HCT116 (cell line): ENCODE data around the gene TMEM87A. TPM values are rescaled to one million over a fixed set of nuclear protein-coding genes. Genes with fewer than 3 reads are reported as not detected.

Source experiments
- ATAC-seq: fragments of 200-7000 bp; cut with Tn5 transposase; 2 replicates; pipeline ENCODE4 v1.9.1; 2020; ENCODE audit warnings: mild to moderate bottlenecking, moderate library complexity
- BruUV-seq: library from RNA; stranded (reverse); fragments of 400-500 nt; replicated peaks from 2 replicates; lab custom pipeline; 2021; lab: Mats Ljungman, UMichigan
- CTCF ChIA-PET: fragments of 300-600 bp; sonication (Branson Sonifier 250); formaldehyde crosslinking; loops from one replicate; lab custom pipeline; 2021; ENCODE audit warnings: antibody characterized with exemption; lab: Charles Lee
- POLR2A ChIA-PET: fragments of 300-600, 350-600 bp; sonication (Branson Sonifier 250); formaldehyde crosslinking; loops from one replicate; lab custom pipeline; 2021; ENCODE audit warnings: antibody characterized with exemption; lab: Charles Lee
- RAD21 ChIA-PET, 2 experiments: fragments of 300-600 bp; sonication (Branson Sonifier 250); formaldehyde crosslinking; loops; one replicate each; lab custom pipeline; 2023; ENCODE audit warnings: low total read pairs in 2 of 2; ENCODE audit not compliant: uncharacterized antibody in 2 of 2, unreplicated experiment in 2 of 2, low non-redundant PET in 1 of 2; lab: Charles Lee
- DNase-seq: peaks from one replicate; pipeline ENCODE4 v3.0.0-alpha.2; 2010; ENCODE audit warnings: low read depth, low spot score
- H2AFZ ChIP-seq: fragments of 200-600 bp; shearing (Covaris generic), sonication (generic); 2 replicates; pipeline ENCODE4 v1.6.1; 2017; ENCODE audit warnings: low read depth, mixed run types, mixed read lengths, antibody characterized with exemption, low read length; ENCODE audit not compliant: poor library complexity, severe bottlenecking
- H3K27ac ChIP-seq: 2 replicates; pipeline ENCODE4 v1.5.1; 2012; ENCODE audit warnings: low read depth, low read length
- H3K27me3 ChIP-seq: fragments of 200-600 bp; sonication (generic); 2 replicates; pipeline ENCODE4 v1.6.1; 2016; ENCODE audit warnings: mixed run types, low read length, mixed read lengths; ENCODE audit not compliant: insufficient read depth
- H3K36me3 ChIP-seq, 2 experiments: fragments of 200-500 bp in 1 of 2; fragments of 200-600 bp in 1 of 2; sonication (Bioruptor generic) in 1 of 2; sonication (generic) in 1 of 2; 2 replicates each; pipeline versions ENCODE4 v1.5.1 to v1.6.1; 2014 to 2016; ENCODE audit warnings: low read length in 2 of 2, inconsistent platforms in 1 of 2, mixed read lengths in 1 of 2, mixed run types in 1 of 2; ENCODE audit not compliant: insufficient read depth in 2 of 2, control insufficient read depth in 1 of 2
- H3K4me1 ChIP-seq, 2 experiments: fragments of 200-600 bp in 1 of 2; sonication (generic) in 1 of 2; 2 replicates each; pipeline versions ENCODE4 v1.5.1 to v1.6.1; 2012 to 2017; ENCODE audit warnings: low read length in 2 of 2, inconsistent platforms in 1 of 2, mild to moderate bottlenecking in 1 of 2, mixed read lengths in 1 of 2, mixed run types in 1 of 2, moderate library complexity in 1 of 2; ENCODE audit not compliant: insufficient read depth in 2 of 2, control insufficient read depth in 1 of 2
- H3K4me2 ChIP-seq: fragments of 200-600 bp; sonication (generic); 2 replicates; pipeline ENCODE4 v1.6.1; 2017; ENCODE audit warnings: mixed run types, low read length, mixed read lengths
- H3K4me3 ChIP-seq, 2 experiments: fragments of 200-600 bp in 1 of 2; sonication (generic) in 1 of 2; replicated peaks in 1 of 2; 2 replicates each; pipeline ENCODE4 v1.5.1; 2011 to 2016; ENCODE audit warnings: low read length in 2 of 2, control low read depth in 1 of 2, low read depth in 1 of 2, mild to moderate bottlenecking in 1 of 2, mixed read lengths in 1 of 2, mixed run types in 1 of 2
- H3K79me2 ChIP-seq: fragments of 200-600 bp; sonication (generic); 2 replicates; pipeline ENCODE4 v1.6.1; 2017; ENCODE audit warnings: mild to moderate bottlenecking, mixed run types, low read length, moderate library complexity, mixed read lengths; ENCODE audit not compliant: insufficient read depth
- H3K9ac ChIP-seq: fragments of 200-600 bp; sonication (generic); 2 replicates; pipeline ENCODE4 v1.6.1; 2016; ENCODE audit warnings: low read length, mixed read lengths
- H3K9me2 ChIP-seq: fragments of 200-600 bp; sonication (generic), shearing (Covaris generic); 2 replicates; pipeline ENCODE4 v1.6.1; 2017; ENCODE audit warnings: mixed run types, mild to moderate bottlenecking, moderate library complexity; ENCODE audit not compliant: insufficient read depth
- H3K9me3 ChIP-seq, 2 experiments: fragments of 200-500 bp in 1 of 2; fragments of 200-600 bp in 1 of 2; sonication (Bioruptor generic) in 1 of 2; sonication (generic) in 1 of 2; 2 replicates each; pipeline ENCODE4 v1.6.1; 2014 to 2017; ENCODE audit warnings: low read length in 2 of 2, mixed read lengths in 2 of 2, inconsistent platforms in 1 of 2, low read depth in 1 of 2, mild to moderate bottlenecking in 1 of 2, mixed run types in 1 of 2, moderate library complexity in 1 of 2; ENCODE audit not compliant: control insufficient read depth in 1 of 2, insufficient read depth in 1 of 2
- H4K20me1 ChIP-seq: fragments of 200-600 bp; sonication (generic), shearing (Covaris generic); 2 replicates; pipeline ENCODE4 v1.6.1; 2017; ENCODE audit warnings: mixed run types, mild to moderate bottlenecking, moderate library complexity; ENCODE audit not compliant: insufficient read depth
- CEBPB ChIP-seq: IDR thresholded peaks from 2 replicates; pipeline ENCODE4 v1.6.1; 2012; ENCODE audit warnings: low read depth
- ELF1 ChIP-seq: IDR thresholded peaks from 2 replicates; pipeline ENCODE4 v1.6.1; 2012; ENCODE audit warnings: low read depth, borderline replicate concordance
- EZH2 ChIP-seq: fragments of 200-600 bp; sonication (generic); IDR thresholded peaks from 2 replicates; pipeline ENCODE4 v1.6.1; 2017; ENCODE audit warnings: antibody characterized with exemption, mixed run types
- FOSL1 ChIP-seq: IDR thresholded peaks from 2 replicates; pipeline ENCODE4 v1.6.1; 2012; ENCODE audit warnings: low read depth
- JUND ChIP-seq: IDR thresholded peaks from 2 replicates; pipeline ENCODE4 v1.6.1; 2012
- POLR2AphosphoS5 ChIP-seq: IDR thresholded peaks from 2 replicates; pipeline ENCODE4 v1.6.1; 2011; ENCODE audit warnings: mild to moderate bottlenecking, low read depth, low read length, moderate library complexity
- REST ChIP-seq: IDR thresholded peaks from 2 replicates; pipeline ENCODE4 v1.6.1; 2012; ENCODE audit warnings: low read depth
- SP1 ChIP-seq: IDR thresholded peaks from 2 replicates; pipeline ENCODE4 v1.6.1; 2012; ENCODE audit warnings: low read depth
- TCF7L2 ChIP-seq: IDR thresholded peaks from 2 replicates; pipeline ENCODE4 v1.7.0; 2011; ENCODE audit warnings: borderline replicate concordance, inconsistent platforms; ENCODE audit not compliant: insufficient read depth, insufficient read length; ENCODE audit errors: extremely low read depth
- ZNF274 ChIP-seq: fragments of 200-500 bp; sonication (Bioruptor generic); IDR thresholded peaks from 2 replicates; pipeline ENCODE4 v1.6.1; 2014; ENCODE audit warnings: mild to moderate bottlenecking, low read depth, low read length, inconsistent platforms
- intact Hi-C: fragments of 100-400 bp; cut with micrococcal nuclease; formaldehyde crosslinking; loops from 2 replicates; pipeline ENCODE4 v1.10.0; 2022
- total RNA-seq: library from RNA; stranded (reverse); gene quantifications from one replicate; pipeline ENCODE4 v1.2.1, GENCODE V29; 2021; ENCODE audit not compliant: unreplicated experiment
- TF ChIP-seq, protein P1 (sequence below), 3 experiments: fragments of 200-600 bp in 1 of 3; sonication (generic) in 1 of 3; IDR thresholded peaks in 2 of 3; conservative IDR thresholded peaks in 1 of 3; 2 replicates each; pipeline ENCODE4 v1.5.1; 2012 to 2017; ENCODE audit warnings: low read depth in 2 of 3, low read length in 2 of 3, antibody characterized with exemption in 1 of 3, borderline replicate concordance in 1 of 3, control low read depth in 1 of 3, mild to moderate bottlenecking in 1 of 3, mixed read lengths in 1 of 3, mixed run types in 1 of 3, moderate library complexity in 1 of 3; ENCODE audit not compliant: insufficient read depth in 1 of 3
- TF ChIP-seq, protein P2 (sequence below): IDR thresholded peaks from 2 replicates; pipeline ENCODE4 v1.6.1; 2012

The TMEM87A gene
- total RNA-seq, 1 experiment from 2014 or later: 44.0 TPM

DNA sequence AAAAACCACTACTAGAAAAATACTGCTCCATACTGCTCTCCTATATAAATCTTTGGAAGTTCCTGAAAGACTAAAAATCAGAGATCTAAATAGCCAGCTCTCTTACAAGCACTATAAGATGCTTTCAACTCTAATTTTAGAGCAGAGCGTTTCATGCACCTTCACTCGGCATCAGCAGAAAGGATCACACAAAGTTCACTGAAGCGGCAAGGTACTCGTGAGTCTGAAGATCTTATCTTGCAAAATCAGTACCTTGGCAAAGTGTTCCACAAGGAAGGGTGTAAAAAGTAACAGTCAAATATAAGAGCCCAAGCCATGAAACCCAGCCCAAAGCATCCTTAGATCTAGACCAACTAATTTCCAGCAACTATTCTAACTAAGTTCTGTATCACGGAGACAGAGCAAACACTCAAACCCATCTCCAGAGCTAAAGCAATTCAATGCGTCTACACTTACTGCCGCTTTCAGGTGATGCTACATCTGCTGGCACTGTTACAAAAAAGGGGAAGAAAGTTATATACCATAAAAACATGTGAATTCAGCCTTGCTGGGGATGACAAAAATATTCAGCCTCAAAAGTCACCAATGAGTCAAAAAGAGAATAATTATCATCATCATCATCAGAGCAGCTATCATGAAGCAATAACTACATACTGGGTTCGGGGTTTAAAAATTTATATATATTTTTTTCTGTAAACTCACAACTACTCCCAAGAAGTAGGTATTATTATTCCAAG, 81.5 kb downstream of the TMEM87A start:
- H3K9ac ChIP-seq: no peak overlapping the region
- RAD21 ChIA-PET: no interaction called here
- ATAC-seq (no peak), DNase-seq (no peak)
- intact Hi-C loops: no loop called here
- no peaks in the 10 kb centered on the region for H3K4me1 ChIP-seq
- TF ChIP-seq CEBPB: no peak
- TF ChIP-seq FOSL1: no peak
- no peak for TF ChIP-seq TCF7L2
- no peak for TF ChIP-seq EZH2
- TF ChIP-seq, protein P1, sequence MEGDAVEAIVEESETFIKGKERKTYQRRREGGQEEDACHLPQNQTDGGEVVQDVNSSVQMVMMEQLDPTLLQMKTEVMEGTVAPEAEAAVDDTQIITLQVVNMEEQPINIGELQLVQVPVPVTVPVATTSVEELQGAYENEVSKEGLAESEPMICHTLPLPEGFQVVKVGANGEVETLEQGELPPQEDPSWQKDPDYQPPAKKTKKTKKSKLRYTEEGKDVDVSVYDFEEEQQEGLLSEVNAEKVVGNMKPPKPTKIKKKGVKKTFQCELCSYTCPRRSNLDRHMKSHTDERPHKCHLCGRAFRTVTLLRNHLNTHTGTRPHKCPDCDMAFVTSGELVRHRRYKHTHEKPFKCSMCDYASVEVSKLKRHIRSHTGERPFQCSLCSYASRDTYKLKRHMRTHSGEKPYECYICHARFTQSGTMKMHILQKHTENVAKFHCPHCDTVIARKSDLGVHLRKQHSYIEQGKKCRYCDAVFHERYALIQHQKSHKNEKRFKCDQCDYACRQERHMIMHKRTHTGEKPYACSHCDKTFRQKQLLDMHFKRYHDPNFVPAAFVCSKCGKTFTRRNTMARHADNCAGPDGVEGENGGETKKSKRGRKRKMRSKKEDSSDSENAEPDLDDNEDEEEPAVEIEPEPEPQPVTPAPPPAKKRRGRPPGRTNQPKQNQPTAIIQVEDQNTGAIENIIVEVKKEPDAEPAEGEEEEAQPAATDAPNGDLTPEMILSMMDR (IDR thresholded peaks at IDR 0.05 in 2 of 3, conservative IDR thresholded peaks at IDR 0.05 in 1 of 3; ENCODE audit: borderline replicate concordance in 1 of 3, insufficient read depth in 1 of 3, low read depth in 2 of 3, low read length in 2 of 3): no peak
- no peak for TF ChIP-seq ELF1
- TF ChIP-seq JUND: no peak
- TF ChIP-seq REST: no peak
- no peak for TF ChIP-seq ZNF274
- no peak for TF ChIP-seq POLR2AphosphoS5
- no peak for TF ChIP-seq SP1
- TF ChIP-seq, protein P2, sequence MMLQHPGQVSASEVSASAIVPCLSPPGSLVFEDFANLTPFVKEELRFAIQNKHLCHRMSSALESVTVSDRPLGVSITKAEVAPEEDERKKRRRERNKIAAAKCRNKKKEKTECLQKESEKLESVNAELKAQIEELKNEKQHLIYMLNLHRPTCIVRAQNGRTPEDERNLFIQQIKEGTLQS: no peak
- no peak overlapping the region for H3K4me2 ChIP-seq
- no peaks in the 10 kb centered on the region for H3K27me3 ChIP-seq
- CTCF ChIA-PET: no interaction called here
- no peaks in the 10 kb centered on the region for H4K20me1 ChIP-seq
- H3K9me3 ChIP-seq: no peaks in the 10 kb centered on the region
- peaks cover 0 to 11% of the 10 kb centered on the region in 2 experiments; a peak in 3 of 4 replicates for H3K36me3 ChIP-seq
- H3K27ac ChIP-seq: no peak overlapping the region
- H3K9me2 ChIP-seq: no peaks in the 10 kb centered on the region
- no peak overlapping the region for H3K4me3 ChIP-seq
- POLR2A ChIA-PET: no interaction called here
- BruUV-seq: no TSS peak
- H2AFZ ChIP-seq: no peak overlapping the region
- 0 out of 2 replicates have a peak, but pooled peaks cover 3% of the 10 kb centered on the region for H3K79me2 ChIP-seq
